GM04503 (cell line): ENCODE data around the gene MTMR12.
"Not testable (repeated sequence)": the region's sequence is repeated elsewhere in the genome, so short reads cannot be mapped to it uniquely, and the experiment has no call there.

ENCODE experiments used
- DNase-seq: peaks from one replicate; pipeline ENCODE4 v3.0.0-alpha.2; 2012; ENCODE audit warnings: low read depth

Gene MTMR12

DNA sequence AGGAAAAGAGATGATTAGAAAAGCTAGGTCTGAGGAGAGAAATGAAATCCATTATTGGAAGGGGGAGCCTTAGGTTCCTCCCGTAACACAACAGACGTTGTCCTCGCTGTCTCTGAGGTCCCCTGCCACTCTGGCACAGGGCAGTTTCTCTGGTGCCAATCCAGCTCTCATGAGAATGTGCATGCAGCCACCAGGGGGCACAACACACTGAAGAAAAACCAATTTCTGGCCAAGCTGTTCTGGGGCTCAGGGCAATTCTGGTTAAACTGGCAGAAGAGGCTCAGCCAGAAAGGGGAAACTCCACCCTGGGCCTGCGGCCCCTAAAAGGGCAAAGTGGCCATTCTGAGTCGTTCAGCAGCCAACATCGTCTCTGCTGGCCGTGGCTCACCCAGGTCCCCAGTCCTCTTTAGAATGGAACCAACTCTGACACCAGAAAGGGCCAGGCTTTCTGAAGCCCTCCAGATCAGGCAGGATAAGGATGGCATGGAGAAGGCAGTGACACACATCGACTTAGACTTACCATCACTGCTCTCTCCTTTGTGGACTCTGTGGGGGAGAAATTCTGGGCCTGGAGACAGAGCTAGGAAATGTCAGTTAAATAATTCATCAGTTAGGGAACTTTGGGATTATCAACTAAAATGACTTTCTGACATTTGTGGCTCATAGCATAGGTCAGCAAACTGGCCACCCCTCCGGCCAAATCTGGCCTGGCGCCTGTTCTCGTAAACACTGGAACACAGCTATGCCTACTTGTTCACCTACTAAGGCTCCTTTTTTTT lies 80.1 kb downstream of the MTMR12 start:
- DNase-seq = no peak

DNA sequence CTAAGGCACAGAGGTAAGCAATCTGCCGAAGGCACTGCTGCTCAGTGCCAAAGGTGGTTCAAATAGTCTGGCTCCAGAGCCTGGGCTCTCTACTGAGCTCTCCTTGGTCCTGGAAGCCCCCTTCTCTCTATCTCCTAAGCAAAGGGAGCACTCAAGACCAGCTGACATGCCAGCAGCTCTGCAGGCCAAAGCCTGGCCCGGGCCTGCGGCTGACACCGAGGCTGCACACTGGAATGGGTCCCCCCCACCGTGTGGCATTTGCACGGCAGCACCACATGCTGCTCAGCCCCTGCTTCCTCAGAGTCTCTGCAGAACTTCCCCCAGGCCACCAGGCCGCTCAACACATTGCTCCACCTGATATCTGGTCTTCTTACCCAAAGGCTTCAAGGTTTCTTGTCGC lies 80.8 kb downstream of the MTMR12 start:
- no peak for DNase-seq

DNA sequence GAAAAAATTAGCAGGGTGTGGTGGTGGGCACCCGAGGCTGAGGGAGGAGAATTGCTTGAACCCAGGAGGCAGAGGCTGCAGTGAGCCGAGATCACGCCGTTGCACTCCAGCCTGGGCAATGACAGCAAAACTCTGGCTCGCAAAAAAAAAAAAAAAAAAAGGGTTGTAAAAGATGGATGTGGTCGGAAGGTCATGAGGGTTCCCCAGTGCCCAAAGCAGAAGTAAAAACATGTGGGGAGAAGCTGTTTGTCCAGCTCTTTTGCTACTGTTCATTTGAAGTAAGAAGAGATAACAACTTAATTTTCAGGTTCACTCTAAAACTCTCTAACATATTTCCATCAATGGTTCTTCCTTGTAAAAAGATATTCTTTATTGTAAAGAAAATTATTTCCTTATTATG lies 81.5 kb downstream of the MTMR12 start:
- no peak for DNase-seq

DNA sequence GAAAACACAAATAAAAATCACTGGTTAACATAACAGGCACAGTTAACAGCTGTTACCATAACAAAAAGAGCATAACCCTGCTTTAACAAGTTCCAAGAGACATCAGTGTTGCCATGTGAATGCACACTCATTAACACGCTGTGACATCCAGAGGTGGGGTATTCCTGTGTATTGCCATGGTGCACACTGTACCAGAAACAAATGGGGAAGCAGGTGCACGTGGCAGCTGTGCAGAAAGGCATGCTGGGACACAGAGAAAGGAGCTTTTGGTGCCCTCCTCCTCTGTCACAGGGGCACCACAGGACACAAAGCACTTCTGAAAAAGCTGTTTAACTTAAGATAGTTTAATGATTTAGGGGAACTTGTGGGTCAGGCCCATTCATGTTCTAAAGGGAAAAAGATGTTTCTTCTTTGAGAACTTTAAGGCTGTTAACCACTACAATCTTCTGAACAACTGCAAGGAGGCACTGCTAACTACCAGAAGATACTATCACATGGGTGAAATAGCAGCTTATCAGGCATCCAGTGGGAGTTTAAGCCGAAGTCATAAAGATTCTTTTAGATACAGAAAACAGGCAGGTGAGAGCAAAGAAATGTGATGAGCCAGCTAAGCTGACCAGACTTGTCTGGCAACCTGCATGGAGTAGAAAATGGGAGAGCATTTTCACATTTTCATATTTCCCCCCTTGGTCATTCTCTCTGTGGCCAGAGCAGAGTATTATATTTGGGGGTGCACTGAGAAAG lies 82.2 kb downstream of the MTMR12 start:
- no peak for DNase-seq

DNA sequence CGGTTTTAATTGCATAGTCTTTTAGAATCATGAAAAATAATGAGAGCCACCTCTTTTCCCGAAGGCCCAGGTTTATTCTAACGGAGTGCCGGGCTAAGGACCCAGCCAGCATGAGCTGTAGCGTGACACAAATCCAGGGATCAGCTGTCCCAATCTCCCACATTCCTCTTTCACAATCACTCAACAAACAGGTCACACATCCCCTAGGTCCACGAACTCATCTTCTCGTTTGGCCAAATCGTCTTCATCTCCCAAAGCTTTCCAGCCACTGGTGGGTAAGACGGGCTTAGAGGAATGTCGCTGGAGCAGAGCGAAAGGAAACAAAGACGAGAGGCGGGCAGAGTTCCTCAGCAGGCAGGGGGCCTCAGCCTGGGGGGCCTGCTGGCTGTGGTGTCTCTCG lies 83.2 kb downstream of the MTMR12 start:
- no peak for DNase-seq

DNA sequence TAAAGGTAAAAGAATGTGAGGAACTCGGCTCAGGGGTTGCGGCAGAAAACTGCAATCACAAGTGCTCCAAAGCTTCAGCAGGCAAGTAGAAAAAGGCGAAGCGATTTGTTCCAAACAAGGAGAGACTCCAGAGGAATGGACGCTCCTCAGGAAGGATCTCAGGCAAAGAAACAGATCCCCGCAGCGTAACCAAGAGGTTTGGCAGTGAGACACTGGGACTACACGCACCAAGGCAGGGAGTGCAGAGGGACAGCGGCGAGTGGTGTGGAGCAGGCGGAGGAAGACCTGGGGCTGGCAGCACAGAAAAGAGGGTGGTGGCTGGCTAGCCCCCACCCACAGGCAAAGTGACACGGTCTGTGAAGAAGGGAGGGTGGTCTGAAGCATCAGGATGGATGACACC lies 83.9 kb downstream of the MTMR12 start:
- no peak for DNase-seq

DNA sequence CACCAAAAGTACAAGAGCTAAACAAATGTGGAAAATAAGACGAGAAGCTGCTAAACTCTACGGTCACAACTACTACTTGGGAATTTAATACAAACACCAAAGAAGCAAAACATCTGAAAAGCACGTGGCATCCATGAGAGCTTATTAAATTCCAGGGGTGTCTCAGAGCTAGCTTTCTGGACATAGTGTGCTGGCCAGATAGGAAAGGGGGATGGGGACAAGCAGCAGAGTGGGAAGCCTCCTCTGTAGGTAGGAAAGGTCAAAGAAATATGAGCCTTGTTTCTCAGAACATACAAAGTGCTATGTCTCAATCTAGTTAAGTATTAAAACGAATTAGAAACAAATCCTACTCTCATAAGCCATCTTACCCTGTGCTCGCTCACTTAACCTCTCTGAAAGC lies 87.3 kb downstream of the MTMR12 start:
- DNase-seq = peak; percentile 43

DNA sequence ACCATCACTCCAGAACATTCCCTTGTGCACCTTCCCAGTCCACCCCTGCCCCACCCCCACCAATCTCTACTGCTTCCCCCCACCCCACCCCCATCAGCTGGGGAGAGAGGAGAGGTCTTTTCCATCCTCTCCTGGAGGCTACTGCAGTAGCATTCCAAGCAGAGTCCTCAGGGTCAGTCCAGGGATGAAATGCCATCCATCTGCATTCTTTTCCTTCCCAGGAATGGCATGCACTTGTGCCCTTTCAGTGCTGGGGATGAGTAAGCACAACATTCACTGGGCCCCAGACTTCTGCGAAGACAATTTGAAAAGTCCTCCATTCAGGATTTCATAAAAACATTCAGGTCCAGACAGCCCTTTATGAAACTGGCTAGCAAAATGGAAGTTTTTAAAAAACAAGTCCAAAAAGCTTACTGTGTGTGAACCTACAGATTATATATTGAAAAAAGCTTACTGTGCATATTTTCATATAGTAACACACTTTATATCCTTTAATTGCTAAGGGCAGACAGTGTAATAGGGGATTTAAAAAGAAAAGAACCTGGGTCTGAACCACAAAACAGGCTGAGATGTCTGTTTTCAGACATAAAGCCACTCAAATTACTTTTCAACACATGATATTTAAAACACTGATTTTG lies 88.6 kb downstream of the MTMR12 start:
- DNase-seq = peak; percentile 64

DNA sequence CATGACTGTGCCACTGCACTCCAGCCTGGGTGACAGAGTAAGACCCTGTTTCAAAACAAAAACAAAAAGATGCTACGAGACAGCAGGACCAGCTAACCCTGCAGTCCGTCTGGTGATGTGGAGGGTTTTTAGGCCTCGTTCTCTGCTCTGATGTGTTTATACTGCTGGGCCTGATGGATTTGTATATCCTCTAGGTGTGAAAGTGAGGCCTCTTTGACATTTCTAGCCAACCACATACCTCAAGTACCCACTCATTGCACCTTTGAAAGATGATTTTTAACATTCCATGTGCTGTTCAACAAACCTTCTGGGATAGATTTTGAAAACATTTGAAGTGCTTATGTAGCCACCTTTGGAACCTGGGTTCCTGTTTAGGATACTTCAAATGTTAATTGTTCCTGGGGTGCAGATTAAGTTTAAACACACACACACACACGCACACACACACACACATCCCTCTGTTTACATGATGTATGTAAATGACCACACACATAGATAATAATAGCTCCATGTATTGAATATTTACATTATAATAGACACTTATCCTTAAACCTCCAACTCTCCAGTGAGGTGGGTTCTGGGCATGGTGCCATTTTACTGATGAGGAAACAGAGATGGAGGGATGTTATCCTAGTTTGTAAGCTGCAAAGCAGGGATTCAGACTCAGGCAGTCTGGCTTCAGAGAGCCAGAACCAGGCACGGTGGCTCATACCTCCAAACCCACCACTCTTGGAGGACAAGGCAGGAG lies 89.8 kb downstream of the MTMR12 start:
- DNase-seq = no peak

DNA sequence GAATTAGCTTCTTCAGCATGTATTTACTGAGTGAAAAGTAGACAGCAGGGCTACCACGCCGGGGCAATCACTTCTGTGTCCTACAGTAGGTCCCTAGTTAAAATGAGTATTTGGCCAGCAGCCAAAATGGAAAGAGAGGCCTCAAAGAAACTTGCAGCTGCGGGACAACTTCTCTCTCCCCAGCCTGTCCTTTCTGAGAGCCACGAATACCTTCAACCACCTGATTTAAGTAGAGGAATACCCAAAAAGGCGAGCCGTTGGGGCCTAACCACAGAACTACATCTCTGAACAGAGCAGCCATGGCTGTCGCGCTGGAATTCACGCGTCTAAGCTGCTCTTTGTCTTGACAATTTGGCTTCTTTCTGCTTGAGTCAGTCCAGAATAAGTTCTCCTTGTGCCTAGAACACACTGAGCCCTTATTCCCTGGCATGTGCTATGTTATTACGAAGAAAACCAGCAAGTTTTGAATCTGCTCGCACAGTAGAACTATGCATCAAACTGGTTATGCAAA lies 94.8 kb downstream of the MTMR12 start:
- DNase-seq = no peak

DNA sequence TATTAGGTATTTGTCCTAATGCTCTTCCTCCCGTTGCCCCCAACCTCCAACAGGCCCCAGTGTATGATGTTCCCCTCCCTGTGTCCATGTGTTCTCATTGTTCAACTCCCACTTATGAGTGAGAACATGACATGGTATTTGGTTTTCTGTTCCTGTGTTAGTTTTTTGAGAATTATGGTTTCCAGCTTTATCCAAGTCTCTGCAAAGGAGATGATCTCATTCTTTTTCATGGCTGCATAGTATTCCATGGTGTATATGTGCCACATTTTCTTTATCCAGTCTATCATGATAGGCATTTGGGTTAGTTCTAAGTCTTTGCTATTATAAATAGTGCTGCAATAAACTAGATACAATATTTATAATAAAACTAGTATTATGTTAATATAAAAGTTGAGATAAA lies 98.4 kb downstream of the MTMR12 start:
- not testable (repeated sequence) for DNase-seq

DNA sequence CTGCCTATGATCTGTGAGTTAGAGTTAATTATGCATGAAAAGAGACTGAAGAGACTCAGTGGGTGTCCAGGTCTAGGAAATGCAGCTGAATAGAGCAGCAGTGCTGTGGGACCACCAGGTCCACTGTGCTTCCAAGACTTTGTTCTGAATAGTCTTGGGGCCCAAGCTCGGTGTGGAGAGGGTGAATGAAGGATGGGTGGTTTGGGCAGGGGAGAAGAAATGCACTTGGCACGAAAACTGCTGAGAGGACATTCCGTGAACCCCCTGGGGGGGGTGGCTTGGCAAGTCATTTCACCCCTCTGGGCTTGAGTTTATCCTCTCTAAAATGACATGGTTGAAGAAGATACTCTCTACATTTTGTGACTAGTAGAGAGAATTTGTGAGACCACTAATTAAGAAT lies 102.6 kb downstream of the MTMR12 start:
- DNase-seq = no peak

DNA sequence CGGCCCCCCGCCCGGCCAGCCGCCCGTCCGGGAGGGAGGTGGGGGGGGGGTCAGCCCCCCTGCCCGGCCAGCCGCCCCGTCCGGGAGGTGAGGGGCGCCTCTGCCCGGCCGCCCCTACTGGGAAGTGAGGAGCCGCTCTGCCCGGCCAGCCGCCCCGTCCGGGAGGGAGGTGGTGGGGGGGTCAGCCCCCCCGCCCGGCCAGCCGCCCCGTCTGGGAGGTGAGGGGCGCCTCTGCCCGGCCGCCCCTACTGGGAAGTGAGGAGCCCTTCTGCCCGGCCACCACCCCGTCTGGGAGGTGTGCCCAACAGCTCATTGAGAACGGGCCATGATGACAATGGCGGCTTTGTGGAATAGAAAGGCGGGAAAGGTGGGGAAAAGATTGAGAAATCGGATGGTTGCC lies 103.9 kb downstream of the MTMR12 start:
- DNase-seq = not testable (repeated sequence)

DNA sequence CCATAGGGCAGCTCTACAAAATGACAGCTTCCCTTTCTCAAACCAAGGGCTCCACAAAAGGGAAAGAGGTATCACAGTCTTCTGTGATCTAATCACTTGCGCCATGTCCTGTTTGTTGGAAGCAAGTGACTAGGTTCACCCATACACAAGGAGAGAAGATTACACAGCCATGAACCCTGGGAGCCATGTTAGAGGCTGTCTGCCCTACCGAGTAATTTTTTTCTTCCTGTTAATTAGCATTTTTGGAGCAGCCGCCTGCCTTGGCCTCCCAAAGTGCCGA lies 105.4 kb downstream of the MTMR12 start:
- no peak for DNase-seq

DNA sequence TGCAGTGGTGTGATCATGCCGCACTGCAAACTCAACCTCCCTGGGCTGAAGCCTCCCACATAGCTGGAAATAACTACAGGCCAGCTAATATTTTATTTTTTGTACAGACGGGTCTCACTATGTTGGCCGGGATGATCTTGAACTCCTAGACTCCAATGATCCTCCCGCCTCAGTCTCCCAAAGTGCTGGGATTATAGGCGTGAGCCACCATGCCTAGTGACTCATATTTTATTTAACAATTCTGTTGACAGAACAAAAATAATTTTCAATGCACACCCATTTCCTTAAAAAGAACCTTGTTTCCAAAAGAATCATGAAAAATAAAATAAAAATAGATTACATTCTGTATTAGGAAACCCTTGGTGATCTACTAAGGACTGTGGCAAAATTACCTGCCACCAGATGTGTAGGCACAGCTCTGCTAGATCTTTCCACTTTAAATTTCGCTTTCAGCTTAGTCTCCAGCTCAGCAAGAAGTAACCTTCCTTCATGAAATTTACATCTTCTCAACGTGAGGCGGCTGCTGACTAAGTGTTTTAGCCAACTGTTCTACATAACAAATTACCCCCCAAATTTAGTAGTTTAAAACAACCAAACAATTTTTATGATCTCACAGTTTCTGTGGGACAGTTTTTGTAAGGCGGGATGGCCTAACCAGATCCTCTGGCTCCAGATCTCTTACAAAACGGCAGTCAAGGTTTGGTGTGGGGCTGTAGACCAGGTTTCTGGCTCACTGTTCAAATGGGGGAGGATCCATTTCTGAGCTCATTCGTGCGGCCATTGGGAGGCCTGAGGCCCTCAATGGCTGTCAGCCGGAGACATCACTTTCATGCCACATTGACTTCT lies 106.0 kb downstream of the MTMR12 start:
- no peak for DNase-seq

DNA sequence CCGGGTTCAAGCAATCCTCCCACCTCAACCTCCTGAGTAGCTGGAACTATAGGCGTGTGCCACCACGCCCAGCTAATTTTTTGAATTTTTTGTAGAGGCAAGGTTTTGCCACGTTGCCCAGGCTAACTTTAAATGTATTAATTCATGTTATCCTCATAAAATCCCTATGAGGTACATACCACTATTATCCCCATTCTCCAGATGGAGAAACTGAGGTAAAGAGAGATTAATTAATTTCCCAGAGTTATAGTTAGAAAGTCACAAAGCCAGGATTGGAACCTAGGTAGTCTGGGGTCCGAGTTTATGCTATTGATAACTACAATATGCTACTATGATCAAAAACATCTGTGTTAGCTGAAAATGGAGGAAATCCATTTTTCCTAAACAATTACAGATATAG lies 106.7 kb downstream of the MTMR12 start:
- no peak for DNase-seq

DNA sequence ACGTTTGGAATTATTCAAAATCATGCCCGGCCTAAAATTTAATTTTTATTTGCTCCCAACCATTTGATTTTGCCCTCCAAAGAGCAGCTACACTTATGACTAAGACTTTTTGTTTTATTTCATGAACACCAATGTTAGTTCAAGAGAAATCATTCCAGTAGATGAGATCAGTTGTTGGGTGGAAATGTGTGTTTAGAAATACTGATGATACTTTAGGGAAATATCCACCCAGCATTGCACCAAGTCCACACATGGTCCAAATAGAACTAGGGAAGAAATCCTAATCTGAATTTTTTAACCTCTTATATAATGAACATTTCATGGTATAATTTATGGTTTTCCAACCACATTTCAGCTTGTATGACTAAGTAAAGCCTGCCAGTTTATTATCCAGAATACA lies 110.3 kb downstream of the MTMR12 start:
- DNase-seq = peak; percentile 79

DNA sequence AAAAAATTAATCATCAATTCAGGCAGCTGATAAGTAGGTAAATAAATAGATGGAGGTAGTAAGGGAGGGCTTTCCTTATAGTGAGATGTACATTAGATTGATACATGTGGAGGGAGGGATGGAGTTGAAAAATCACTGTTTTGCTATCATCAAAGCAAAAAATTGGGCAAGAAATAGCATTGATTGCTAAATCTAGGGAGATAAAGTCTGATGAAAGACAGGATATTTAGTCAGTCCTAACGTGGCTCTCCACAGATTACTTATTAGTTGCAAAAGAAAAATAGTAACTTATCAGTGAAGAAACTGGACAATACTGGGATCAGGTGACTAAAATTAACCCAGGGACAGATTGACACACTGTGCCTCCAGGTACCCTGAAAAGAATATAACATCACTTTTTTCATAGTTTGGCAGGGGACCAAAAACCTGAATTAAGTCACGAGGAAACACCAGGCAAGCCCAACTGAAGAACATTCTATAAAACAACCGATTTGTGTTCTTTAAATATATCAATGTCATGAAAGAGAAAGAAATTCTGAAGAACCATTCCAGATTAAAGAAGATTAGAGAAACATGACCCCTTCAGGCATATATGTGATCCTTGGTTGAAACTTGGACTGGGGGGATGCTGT lies 111.5 kb downstream of the MTMR12 start:
- DNase-seq = no peak

DNA sequence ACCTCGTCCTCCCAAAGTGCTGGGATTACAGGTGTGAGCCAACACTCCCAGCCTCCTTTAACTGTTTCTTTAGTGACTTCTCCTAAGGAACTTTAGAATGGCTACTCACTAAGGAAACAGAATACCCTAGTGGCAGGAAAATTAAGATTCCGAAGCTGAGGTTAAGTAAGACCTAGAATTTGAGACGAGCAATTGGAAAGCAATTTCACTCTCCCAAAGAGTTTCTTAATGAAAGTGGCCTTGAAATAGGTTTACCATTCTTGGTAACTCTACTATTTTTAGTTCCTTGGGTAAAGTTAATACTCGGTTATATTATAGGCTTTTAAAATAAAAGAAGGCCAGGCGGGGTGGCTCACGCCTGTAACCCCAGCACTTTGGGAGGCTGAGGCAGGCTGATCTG lies 115.7 kb downstream of the MTMR12 start:
- DNase-seq = no peak

DNA sequence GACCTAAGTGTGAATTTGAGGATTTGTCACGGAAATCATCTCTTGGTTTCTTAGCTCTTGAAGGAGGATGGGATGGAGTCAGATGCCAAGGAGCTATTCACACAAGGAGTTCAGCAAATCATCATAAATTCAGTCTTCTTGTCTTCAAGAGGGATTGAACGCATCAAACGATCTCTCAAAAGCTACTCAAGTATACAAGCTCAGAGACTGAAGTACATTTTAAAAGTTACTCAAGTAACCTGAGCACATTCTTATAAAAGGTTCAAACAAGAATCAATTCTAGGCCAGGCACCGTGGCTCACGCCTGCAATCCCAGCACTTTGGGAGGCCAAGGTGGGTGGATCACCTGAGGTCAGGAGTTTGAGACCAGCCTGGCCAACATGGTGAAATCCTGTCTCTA lies 117.5 kb downstream of the MTMR12 start:
- no peak for DNase-seq

DNA sequence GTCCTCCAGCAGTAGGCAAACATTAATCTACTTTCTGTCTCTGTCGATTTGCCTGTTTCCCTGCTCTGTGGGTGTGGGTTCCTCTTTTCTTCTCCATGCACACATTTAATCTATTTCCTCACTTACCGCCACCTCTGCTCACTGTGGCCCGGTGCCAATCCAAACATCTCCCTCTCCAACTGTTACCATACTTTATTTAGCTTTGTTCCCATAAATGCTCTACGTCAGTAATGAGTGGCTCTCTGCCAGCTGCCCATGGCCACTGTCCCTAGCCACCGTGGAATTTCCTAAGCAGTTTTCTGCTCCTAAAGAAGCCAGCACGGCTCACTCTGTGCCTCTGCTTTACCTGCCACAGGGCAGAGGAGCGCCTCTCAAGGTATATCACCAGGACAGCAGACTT lies 119.1 kb downstream of the MTMR12 start:
- DNase-seq = no peak
